ENCODE results near the gene KIAA0232.

Gene KIAA0232

GRCh38 chr4:6857009-6857882 is 74.7 kb downstream of the KIAA0232 start:
- DNase-seq, result no peak
- Histone ChIP-seq H3K4me3 (ENCODE audit: low read depth, low read length) (no peak overlapping the region), H3K4me1 (no peaks in the 10 kb centered on the region), H3K36me3 (peaks cover 34% of the 10 kb centered on the region), H3K9me3 (no peaks in the 10 kb centered on the region), H3K27me3 (no peaks in the 10 kb centered on the region)
- no peak for TF ChIP-seq CTCF (IDR thresholded peaks at IDR 0.05; ENCODE audit: low read depth, low read length)

- DNase-seq, result no peak
- no peaks in the 10 kb centered on the region for H3K27me3 ChIP-seq
- no peaks in the 10 kb centered on the region for H3K9me3 ChIP-seq
- H3K4me3 ChIP-seq (ENCODE audit: low read depth, low read length), result no peak overlapping the region
- H3K36me3 ChIP-seq, result peaks cover 42% of the 10 kb centered on the region
- no peaks in the 10 kb centered on the region for H3K4me1 ChIP-seq
- TF ChIP-seq CTCF (IDR thresholded peaks at IDR 0.05; ENCODE audit: low read depth, low read length), result no peak
Observed at GRCh38 chr4:6858997-6859396, 76.5 kb downstream of the KIAA0232 start.

- no peak for TF ChIP-seq CTCF (IDR thresholded peaks at IDR 0.05; ENCODE audit: low read depth, low read length)
- no peaks in the 10 kb centered on the region for H3K27me3 ChIP-seq
- no peak overlapping the region for H3K4me3 ChIP-seq (ENCODE audit: low read depth, low read length)
- H3K9me3 ChIP-seq, result no peaks in the 10 kb centered on the region
- peaks cover 45% of the 10 kb centered on the region for H3K36me3 ChIP-seq
- H3K4me1 ChIP-seq, result no peaks in the 10 kb centered on the region
- no peak for DNase-seq
Observed at GRCh38 chr4:6859543-6859942, 77.0 kb downstream of the KIAA0232 start.

GRCh38 chr4:6868386-6868785 is 85.9 kb downstream of the KIAA0232 start:
- Histone ChIP-seq H3K9me3 (no peaks in the 10 kb centered on the region), H3K36me3 (peaks cover 21% of the 10 kb centered on the region), H3K4me3 (ENCODE audit: low read depth, low read length) (no peak overlapping the region), H3K27me3 (no peaks in the 10 kb centered on the region), H3K4me1 (no peaks in the 10 kb centered on the region)
- no peak for DNase-seq
- no peak for TF ChIP-seq CTCF (IDR thresholded peaks at IDR 0.05; ENCODE audit: low read depth, low read length)

GRCh38 chr4:6869944-6870343 is 87.4 kb downstream of the KIAA0232 start:
- Histone ChIP-seq H3K4me3 (ENCODE audit: low read depth, low read length) (no peak overlapping the region), H3K9me3 (no peaks in the 10 kb centered on the region), H3K27me3 (no peaks in the 10 kb centered on the region), H3K36me3 (peaks cover 11% of the 10 kb centered on the region), H3K4me1 (no peaks in the 10 kb centered on the region)
- TF ChIP-seq CTCF (IDR thresholded peaks at IDR 0.05; ENCODE audit: low read depth, low read length), result no peak
- DNase-seq, result no peak

- no peaks in the 10 kb centered on the region for H3K9me3 ChIP-seq
- H3K4me3 ChIP-seq (ENCODE audit: low read depth, low read length), result no peak overlapping the region
- peaks cover 23% of the 10 kb centered on the region for H3K36me3 ChIP-seq
- no peaks in the 10 kb centered on the region for H3K4me1 ChIP-seq
- H3K27me3 ChIP-seq, result no peaks in the 10 kb centered on the region
- peak; percentile 48 for TF ChIP-seq CTCF (IDR thresholded peaks at IDR 0.05; ENCODE audit: low read depth, low read length)
- no peak for DNase-seq
Observed at GRCh38 chr4:6873291-6873690, 90.8 kb downstream of the KIAA0232 start.
